ENCODE measurements around the gene FOXQ1.
"Not testable (repeated sequence)": the region's sequence is repeated elsewhere in the genome, so short reads cannot be mapped to it uniquely, and the experiment has no call there.

FOXQ1 gene

DNA sequence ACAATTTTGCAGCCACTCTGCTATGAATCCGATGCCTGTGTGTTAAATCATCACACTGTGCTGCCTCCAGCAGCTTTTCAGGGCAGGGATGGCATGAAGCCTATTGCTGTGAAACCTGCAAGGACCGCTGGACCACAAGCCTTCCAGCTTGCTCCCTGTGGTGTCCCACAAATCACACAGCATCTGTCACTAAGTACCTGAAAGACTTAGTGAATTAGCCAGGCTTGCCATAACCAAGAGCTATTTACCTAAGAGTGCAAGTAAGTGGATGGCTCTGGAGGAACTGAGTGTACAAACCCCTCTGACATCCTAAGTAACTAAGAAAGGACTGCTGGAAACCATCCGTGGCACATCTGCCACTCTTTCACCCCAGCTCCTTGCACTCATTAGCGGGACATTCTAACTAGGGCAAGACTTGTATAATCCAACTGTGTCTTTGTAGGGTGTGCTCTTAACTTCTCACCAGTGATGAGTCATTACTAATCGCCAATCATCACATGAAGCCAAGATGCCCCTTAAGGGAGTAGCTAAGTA, 34.7 kb downstream of the FOXQ1 start:
- Histone ChIP-seq H3K27me3 (replicated peaks; ENCODE audit: control insufficient read depth, insufficient read depth, low read length) (no peaks in the 10 kb centered on the region), H3K4me1 (ENCODE audit: control insufficient read depth, insufficient read depth, low read length) (peaks cover 22% of the 10 kb centered on the region)

DNA sequence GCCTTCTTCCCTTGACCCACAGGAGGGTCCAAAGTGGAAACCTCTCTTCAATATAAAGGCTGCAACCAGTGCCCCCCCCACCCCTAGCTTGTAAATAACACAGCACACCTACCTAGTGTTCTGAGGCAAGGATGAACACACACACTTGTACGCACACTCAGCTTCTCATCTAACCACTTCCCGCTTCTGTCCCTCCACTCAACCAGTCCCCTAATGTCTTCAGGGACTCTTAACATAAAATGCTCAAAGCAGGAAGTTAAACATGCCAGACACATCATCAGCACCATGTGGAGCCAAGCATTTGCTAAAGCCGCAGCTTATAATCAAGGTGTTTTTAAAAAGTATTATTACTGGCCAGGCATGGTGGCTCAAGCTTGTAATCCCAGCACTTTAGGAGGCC, 35.3 kb downstream of the FOXQ1 start:
- no peak overlapping the region for H3K4me3 ChIP-seq (ENCODE audit: low read length)
- H3K27me3 ChIP-seq (replicated peaks; ENCODE audit: control insufficient read depth, insufficient read depth, low read length): no peaks in the 10 kb centered on the region
- no peaks in the 10 kb centered on the region for H3K36me3 ChIP-seq (ENCODE audit: control insufficient read depth, insufficient read depth, low read length, severe bottlenecking)
- no peak overlapping the region for H3K9ac ChIP-seq (ENCODE audit: low read length)
- DNase-seq (ENCODE audit: low read depth): no peak
- H3K4me1 ChIP-seq (ENCODE audit: control insufficient read depth, insufficient read depth, low read length): peaks cover 22% of the 10 kb centered on the region
- peaks cover 30% of the 10 kb centered on the region for H3K9me3 ChIP-seq (ENCODE audit: control insufficient read depth, low read length)

More for the DNA sequence above, 34.7 kb downstream of the FOXQ1 start:
- no peak for DNase-seq (ENCODE audit: low read depth)
- Histone ChIP-seq H3K9ac (ENCODE audit: low read length) (no peak overlapping the region), H3K9me3 (ENCODE audit: control insufficient read depth, low read length) (peaks cover 27% of the 10 kb centered on the region), H3K36me3 (ENCODE audit: control insufficient read depth, insufficient read depth, low read length, severe bottlenecking) (no peaks in the 10 kb centered on the region), H3K4me3 (ENCODE audit: low read length) (no peak overlapping the region)

- H3K9ac ChIP-seq (ENCODE audit: low read length): no peak overlapping the region
- no peak for DNase-seq (ENCODE audit: low read depth)
- peaks cover 34% of the 10 kb centered on the region for H3K9me3 ChIP-seq (ENCODE audit: control insufficient read depth, low read length)
- H3K27me3 ChIP-seq (replicated peaks; ENCODE audit: control insufficient read depth, insufficient read depth, low read length): no peaks in the 10 kb centered on the region
- H3K4me1 ChIP-seq (ENCODE audit: control insufficient read depth, insufficient read depth, low read length): peaks cover 22% of the 10 kb centered on the region
- H3K4me3 ChIP-seq (ENCODE audit: low read length): no peak overlapping the region
- H3K36me3 ChIP-seq (ENCODE audit: control insufficient read depth, insufficient read depth, low read length, severe bottlenecking): no peaks in the 10 kb centered on the region
Measured at GRCh38 chr6:1348675-1349074, 36.8 kb downstream of the FOXQ1 start.

GRCh38 chr6:1349655-1350054, 37.8 kb downstream of the FOXQ1 start:
- DNase-seq (ENCODE audit: low read depth): no peak
- Histone ChIP-seq H3K9me3 (ENCODE audit: control insufficient read depth, low read length) (peaks cover 26% of the 10 kb centered on the region), H3K9ac (ENCODE audit: low read length) (no peak overlapping the region), H3K4me1 (ENCODE audit: control insufficient read depth, insufficient read depth, low read length) (peaks cover 22% of the 10 kb centered on the region), H3K4me3 (ENCODE audit: low read length) (no peak overlapping the region), H3K27me3 (replicated peaks; ENCODE audit: control insufficient read depth, insufficient read depth, low read length) (no peaks in the 10 kb centered on the region), H3K36me3 (ENCODE audit: control insufficient read depth, insufficient read depth, low read length, severe bottlenecking) (no peaks in the 10 kb centered on the region)

- H3K36me3 ChIP-seq (ENCODE audit: control insufficient read depth, insufficient read depth, low read length, severe bottlenecking): no peaks in the 10 kb centered on the region
- H3K9ac ChIP-seq (ENCODE audit: low read length): no peak overlapping the region
- no peak for DNase-seq (ENCODE audit: low read depth)
- H3K4me1 ChIP-seq (ENCODE audit: control insufficient read depth, insufficient read depth, low read length): peaks cover 16% of the 10 kb centered on the region
- H3K4me3 ChIP-seq (ENCODE audit: low read length): no peak overlapping the region
- H3K9me3 ChIP-seq (ENCODE audit: control insufficient read depth, low read length): peaks cover 21% of the 10 kb centered on the region
- H3K27me3 ChIP-seq (replicated peaks; ENCODE audit: control insufficient read depth, insufficient read depth, low read length): no peaks in the 10 kb centered on the region
Measured at GRCh38 chr6:1351381-1352008, 39.6 kb downstream of the FOXQ1 start.

- not testable (repeated sequence) for H3K9ac ChIP-seq (ENCODE audit: low read length); H3K36me3 ChIP-seq (ENCODE audit: control insufficient read depth, insufficient read depth, low read length, severe bottlenecking); DNase-seq (ENCODE audit: low read depth); H3K4me3 ChIP-seq (ENCODE audit: low read length); H3K4me1 ChIP-seq (ENCODE audit: control insufficient read depth, insufficient read depth, low read length); H3K27me3 ChIP-seq (replicated peaks; ENCODE audit: control insufficient read depth, insufficient read depth, low read length)
- H3K9me3 ChIP-seq (ENCODE audit: control insufficient read depth, low read length): peaks cover 21% of the 10 kb centered on the region
Measured at GRCh38 chr6:1355068-1355467, 43.2 kb downstream of the FOXQ1 start.

GRCh38 chr6:1361717-1362116, 49.8 kb downstream of the FOXQ1 start:
- not testable (repeated sequence) for H3K9ac ChIP-seq (ENCODE audit: low read length)

DNA sequence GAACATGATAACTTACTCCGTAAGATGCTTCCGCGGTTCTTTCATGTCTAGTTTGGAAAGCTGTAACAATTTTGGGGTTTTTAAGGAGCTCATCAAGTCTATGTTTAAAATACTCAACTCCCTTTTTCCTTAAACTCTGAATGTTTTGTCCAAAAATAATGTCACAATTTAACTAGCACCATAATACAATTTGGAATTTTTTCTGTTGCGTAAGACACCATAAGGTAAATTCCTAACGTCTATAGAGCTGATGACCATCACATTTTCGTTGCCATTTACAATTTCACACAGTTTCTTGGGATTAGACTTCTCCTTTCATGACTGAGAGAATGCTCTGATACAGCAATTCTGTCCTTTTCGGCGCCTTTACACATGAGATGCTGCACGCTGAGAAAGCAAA, 50.7 kb downstream of the FOXQ1 start:
- H3K9ac ChIP-seq (ENCODE audit: low read length): no peak overlapping the region
- H3K27me3 ChIP-seq (replicated peaks; ENCODE audit: control insufficient read depth, insufficient read depth, low read length): no peaks in the 10 kb centered on the region
- H3K4me3 ChIP-seq (ENCODE audit: low read length): no peak overlapping the region
- peaks cover 29% of the 10 kb centered on the region for H3K4me1 ChIP-seq (ENCODE audit: control insufficient read depth, insufficient read depth, low read length)
- H3K9me3 ChIP-seq (ENCODE audit: control insufficient read depth, low read length): no peaks in the 10 kb centered on the region
- H3K36me3 ChIP-seq (ENCODE audit: control insufficient read depth, insufficient read depth, low read length, severe bottlenecking): no peaks in the 10 kb centered on the region
- DNase-seq (ENCODE audit: low read depth): no peak

More at GRCh38 chr6:1361717-1362116, 49.8 kb downstream of the FOXQ1 start:
- not testable (repeated sequence) for H3K36me3 ChIP-seq (ENCODE audit: control insufficient read depth, insufficient read depth, low read length, severe bottlenecking); H3K9me3 ChIP-seq (ENCODE audit: control insufficient read depth, low read length); H3K4me3 ChIP-seq (ENCODE audit: low read length); H3K27me3 ChIP-seq (replicated peaks; ENCODE audit: control insufficient read depth, insufficient read depth, low read length); DNase-seq (ENCODE audit: low read depth)
- H3K4me1 ChIP-seq (ENCODE audit: control insufficient read depth, insufficient read depth, low read length): peaks cover 29% of the 10 kb centered on the region

GRCh38 chr6:1363298-1363697, 51.4 kb downstream of the FOXQ1 start:
- peak overlapping the region; percentile 22 for H3K9ac ChIP-seq (ENCODE audit: low read length)
- no peaks in the 10 kb centered on the region for H3K9me3 ChIP-seq (ENCODE audit: control insufficient read depth, low read length)
- H3K36me3 ChIP-seq (ENCODE audit: control insufficient read depth, insufficient read depth, low read length, severe bottlenecking): no peaks in the 10 kb centered on the region
- no peak for DNase-seq (ENCODE audit: low read depth)
- no peak overlapping the region for H3K4me3 ChIP-seq (ENCODE audit: low read length)
- peaks cover 29% of the 10 kb centered on the region for H3K4me1 ChIP-seq (ENCODE audit: control insufficient read depth, insufficient read depth, low read length)
- no peaks in the 10 kb centered on the region for H3K27me3 ChIP-seq (replicated peaks; ENCODE audit: control insufficient read depth, insufficient read depth, low read length)

DNA sequence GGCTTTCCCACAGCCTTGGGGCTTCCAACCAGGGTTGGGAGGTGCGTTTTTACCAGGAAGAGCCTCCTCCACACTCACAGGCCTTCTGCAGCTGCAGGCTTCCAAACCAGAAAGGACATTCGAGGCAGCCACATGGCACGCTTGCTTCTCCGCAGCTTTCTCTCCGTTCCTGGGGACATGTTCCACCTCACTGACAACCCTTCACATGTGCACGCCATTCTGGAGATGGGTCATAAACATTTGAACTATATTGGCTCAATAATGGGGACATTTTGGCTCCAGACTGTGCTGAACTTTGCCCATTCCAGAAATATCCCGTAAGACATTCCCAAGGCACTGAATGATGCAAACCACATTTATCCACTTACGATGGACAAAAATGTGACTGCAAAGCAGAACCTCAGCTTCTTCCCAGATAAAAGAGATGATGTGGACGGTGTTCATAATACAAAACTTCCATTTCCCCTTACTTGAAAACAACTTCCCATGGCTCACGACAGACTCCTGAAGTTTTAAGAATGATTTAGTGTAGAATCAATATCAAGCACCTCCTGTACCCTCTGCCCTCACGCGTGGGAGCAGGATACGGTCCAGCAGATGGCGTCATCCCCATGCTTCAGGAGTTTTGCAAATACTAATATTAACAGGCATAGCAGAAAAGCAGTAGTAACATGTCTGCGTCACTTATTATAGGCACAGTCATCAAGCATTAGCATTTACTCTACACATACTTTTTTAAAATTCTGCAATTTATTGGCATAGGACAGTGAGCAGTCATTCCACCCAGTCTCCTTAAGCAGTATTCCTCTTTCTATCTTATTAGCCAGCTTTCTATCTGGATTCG, 52.1 kb downstream of the FOXQ1 start:
- no peak for DNase-seq (ENCODE audit: low read depth)
- peak overlapping the region; percentile 44 for H3K4me3 ChIP-seq (ENCODE audit: low read length)
- H3K9ac ChIP-seq (ENCODE audit: low read length): peak overlapping the region; percentile 42
- H3K36me3 ChIP-seq (ENCODE audit: control insufficient read depth, insufficient read depth, low read length, severe bottlenecking): no peaks in the 10 kb centered on the region
- H3K27me3 ChIP-seq (replicated peaks; ENCODE audit: control insufficient read depth, insufficient read depth, low read length): no peaks in the 10 kb centered on the region
- no peaks in the 10 kb centered on the region for H3K9me3 ChIP-seq (ENCODE audit: control insufficient read depth, low read length)
- H3K4me1 ChIP-seq (ENCODE audit: control insufficient read depth, insufficient read depth, low read length): peaks cover 29% of the 10 kb centered on the region
